ENCODE results near the gene PNMA6E. TPM values are rescaled to one million over a fixed set of nuclear protein-coding genes. Genes with fewer than 3 reads are reported as not detected.

Gene PNMA6E
- total and polyA plus RNA-seq, 2 experiments from 2014 or later, result not detected

DNA sequence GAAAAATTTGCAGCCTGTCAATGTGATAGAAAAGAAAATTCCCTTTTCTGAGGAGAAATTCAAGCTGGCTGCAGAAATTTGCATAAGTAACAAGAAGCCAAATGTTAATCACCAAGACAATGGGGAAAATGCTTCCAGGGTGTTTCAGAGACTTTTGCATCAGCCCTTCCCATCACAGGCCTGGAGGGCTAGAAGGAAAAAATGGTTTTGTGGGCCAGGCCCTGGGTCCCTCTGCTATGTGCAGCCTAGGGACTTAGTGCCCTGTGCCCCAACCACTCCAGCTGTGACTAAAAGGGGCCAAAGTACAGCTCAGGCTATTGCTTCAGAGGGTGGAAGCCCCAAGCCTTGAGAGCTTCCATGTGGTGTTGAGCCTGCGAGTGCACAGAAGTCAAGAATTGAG lies 43.3 kb downstream of the PNMA6E start:
- H3K27ac ChIP-seq (ENCODE audit: low read depth), result no peak overlapping the region
- H3K9me2 ChIP-seq (ENCODE audit: insufficient read depth), result no peaks in the 10 kb centered on the region
- H3K27ac Mint-ChIP-seq, result no peak overlapping the region
- ATAC-seq, result no peak
- no peak overlapping the region for H2AFZ ChIP-seq
- no peaks in the 10 kb centered on the region for H4K20me1 ChIP-seq (replicated peaks; ENCODE audit: insufficient read depth)
- no peaks in the 10 kb centered on the region for H3K4me1 ChIP-seq (ENCODE audit: insufficient read depth)
- TF ChIP-seq STAT1 (IDR thresholded peaks at IDR 0.05; ENCODE audit: unreplicated experiment), result no peak
- no peak for TF ChIP-seq ZNF331 (CRISPR knock-in tag; IDR thresholded peaks at IDR 0.05; ENCODE audit: low read depth)
- no peak for TF ChIP-seq JUNB (IDR thresholded peaks at IDR 0.05; ENCODE audit: unreplicated experiment)
- TF ChIP-seq, protein P1, sequence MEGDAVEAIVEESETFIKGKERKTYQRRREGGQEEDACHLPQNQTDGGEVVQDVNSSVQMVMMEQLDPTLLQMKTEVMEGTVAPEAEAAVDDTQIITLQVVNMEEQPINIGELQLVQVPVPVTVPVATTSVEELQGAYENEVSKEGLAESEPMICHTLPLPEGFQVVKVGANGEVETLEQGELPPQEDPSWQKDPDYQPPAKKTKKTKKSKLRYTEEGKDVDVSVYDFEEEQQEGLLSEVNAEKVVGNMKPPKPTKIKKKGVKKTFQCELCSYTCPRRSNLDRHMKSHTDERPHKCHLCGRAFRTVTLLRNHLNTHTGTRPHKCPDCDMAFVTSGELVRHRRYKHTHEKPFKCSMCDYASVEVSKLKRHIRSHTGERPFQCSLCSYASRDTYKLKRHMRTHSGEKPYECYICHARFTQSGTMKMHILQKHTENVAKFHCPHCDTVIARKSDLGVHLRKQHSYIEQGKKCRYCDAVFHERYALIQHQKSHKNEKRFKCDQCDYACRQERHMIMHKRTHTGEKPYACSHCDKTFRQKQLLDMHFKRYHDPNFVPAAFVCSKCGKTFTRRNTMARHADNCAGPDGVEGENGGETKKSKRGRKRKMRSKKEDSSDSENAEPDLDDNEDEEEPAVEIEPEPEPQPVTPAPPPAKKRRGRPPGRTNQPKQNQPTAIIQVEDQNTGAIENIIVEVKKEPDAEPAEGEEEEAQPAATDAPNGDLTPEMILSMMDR (conservative IDR thresholded peaks at IDR 0.05; ENCODE audit: low read depth in 2 of 2), result no peak
- no peak for TF ChIP-seq NANOG (IDR thresholded peaks at IDR 0.05; ENCODE audit: borderline replicate concordance)
- TF ChIP-seq REST (IDR thresholded peaks at IDR 0.05; ENCODE audit: unreplicated experiment), result no peak
- TF ChIP-seq, protein P2, sequence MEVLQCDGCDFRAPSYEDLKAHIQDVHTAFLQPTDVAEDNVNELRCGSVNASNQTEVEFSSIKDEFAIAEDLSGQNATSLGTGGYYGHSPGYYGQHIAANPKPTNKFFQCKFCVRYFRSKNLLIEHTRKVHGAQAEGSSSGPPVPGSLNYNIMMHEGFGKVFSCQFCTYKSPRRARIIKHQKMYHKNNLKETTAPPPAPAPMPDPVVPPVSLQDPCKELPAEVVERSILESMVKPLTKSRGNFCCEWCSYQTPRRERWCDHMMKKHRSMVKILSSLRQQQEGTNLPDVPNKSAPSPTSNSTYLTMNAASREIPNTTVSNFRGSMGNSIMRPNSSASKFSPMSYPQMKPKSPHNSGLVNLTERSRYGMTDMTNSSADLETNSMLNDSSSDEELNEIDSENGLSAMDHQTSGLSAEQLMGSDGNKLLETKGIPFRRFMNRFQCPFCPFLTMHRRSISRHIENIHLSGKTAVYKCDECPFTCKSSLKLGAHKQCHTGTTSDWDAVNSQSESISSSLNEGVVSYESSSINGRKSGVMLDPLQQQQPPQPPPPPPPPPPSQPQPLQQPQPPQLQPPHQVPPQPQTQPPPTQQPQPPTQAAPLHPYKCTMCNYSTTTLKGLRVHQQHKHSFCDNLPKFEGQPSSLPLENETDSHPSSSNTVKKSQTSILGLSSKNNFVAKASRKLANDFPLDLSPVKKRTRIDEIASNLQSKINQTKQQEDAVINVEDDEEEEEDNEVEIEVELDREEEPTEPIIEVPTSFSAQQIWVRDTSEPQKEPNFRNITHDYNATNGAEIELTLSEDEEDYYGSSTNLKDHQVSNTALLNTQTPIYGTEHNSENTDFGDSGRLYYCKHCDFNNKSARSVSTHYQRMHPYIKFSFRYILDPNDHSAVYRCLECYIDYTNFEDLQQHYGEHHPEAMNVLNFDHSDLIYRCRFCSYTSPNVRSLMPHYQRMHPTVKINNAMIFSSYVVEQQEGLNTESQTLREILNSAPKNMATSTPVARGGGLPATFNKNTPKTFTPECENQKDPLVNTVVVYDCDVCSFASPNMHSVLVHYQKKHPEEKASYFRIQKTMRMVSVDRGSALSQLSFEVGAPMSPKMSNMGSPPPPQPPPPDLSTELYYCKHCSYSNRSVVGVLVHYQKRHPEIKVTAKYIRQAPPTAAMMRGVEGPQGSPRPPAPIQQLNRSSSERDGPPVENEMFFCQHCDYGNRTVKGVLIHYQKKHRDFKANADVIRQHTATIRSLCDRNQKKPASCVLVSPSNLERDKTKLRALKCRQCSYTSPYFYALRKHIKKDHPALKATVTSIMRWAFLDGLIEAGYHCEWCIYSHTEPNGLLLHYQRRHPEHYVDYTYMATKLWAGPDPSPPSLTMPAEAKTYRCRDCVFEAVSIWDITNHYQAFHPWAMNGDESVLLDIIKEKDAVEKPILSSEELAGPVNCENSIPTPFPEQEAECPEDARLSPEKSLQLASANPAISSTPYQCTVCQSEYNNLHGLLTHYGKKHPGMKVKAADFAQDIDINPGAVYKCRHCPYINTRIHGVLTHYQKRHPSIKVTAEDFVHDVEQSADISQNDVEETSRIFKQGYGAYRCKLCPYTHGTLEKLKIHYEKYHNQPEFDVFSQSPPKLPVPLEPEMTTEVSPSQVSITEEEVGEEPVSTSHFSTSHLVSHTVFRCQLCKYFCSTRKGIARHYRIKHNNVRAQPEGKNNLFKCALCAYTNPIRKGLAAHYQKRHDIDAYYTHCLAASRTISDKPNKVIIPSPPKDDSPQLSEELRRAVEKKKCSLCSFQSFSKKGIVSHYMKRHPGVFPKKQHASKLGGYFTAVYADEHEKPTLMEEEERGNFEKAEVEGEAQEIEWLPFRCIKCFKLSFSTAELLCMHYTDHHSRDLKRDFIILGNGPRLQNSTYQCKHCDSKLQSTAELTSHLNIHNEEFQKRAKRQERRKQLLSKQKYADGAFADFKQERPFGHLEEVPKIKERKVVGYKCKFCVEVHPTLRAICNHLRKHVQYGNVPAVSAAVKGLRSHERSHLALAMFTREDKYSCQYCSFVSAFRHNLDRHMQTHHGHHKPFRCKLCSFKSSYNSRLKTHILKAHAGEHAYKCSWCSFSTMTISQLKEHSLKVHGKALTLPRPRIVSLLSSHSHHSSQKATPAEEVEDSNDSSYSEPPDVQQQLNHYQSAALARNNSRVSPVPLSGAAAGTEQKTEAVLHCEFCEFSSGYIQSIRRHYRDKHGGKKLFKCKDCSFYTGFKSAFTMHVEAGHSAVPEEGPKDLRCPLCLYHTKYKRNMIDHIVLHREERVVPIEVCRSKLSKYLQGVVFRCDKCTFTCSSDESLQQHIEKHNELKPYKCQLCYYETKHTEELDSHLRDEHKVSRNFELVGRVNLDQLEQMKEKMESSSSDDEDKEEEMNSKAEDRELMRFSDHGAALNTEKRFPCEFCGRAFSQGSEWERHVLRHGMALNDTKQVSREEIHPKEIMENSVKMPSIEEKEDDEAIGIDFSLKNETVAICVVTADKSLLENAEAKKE (CRISPR knock-in tag; IDR thresholded peaks at IDR 0.05), result no peak
- no peak for TF ChIP-seq CREB1 (CRISPR knock-in tag; IDR thresholded peaks at IDR 0.05; ENCODE audit: low read depth)
- no peak for TF ChIP-seq EZH2 (IDR thresholded peaks at IDR 0.05; ENCODE audit: low read depth, unreplicated experiment)
- TF ChIP-seq ZNF114 (CRISPR knock-in tag; IDR thresholded peaks at IDR 0.05), result no peak
- peaks cover 2% of the 10 kb centered on the region for H3K4me1 Mint-ChIP-seq
- no peak for DNase-seq (ENCODE audit: low spot score)
- no peak overlapping the region for H3K4me2 ChIP-seq
- no peaks in the 10 kb centered on the region for H3K27me3 ChIP-seq (ENCODE audit: insufficient read depth)
- H3K36me3 Mint-ChIP-seq (ENCODE audit: low read depth), result peaks cover 3% of the 10 kb centered on the region; the same call in 2 of the 3 replicates
- H3K79me2 ChIP-seq (replicated peaks; ENCODE audit: insufficient read depth), result no peaks in the 10 kb centered on the region
- no peak overlapping the region for H3K4me3 Mint-ChIP-seq
- no peaks in the 10 kb centered on the region for H3K36me3 ChIP-seq (ENCODE audit: insufficient read depth)
- H3K27me3 Mint-ChIP-seq (ENCODE audit: insufficient read depth, low read depth, poor library complexity), result peaks cover 2% of the 10 kb centered on the region
- H3K4me3 ChIP-seq, result no peak overlapping the region
- H3F3A ChIP-seq (replicated peaks; ENCODE audit: low read depth), result no peaks in the 10 kb centered on the region
- H3K9me3 Mint-ChIP-seq, result peaks cover 38% of the 10 kb centered on the region
